Uterus (tissue), 2 donors: ENCODE results near the gene P2RX3.

Experiments
- POLR2A ChIP-seq, 2 donors: fragments of 450-650 bp; IDR thresholded peaks; one replicate each; pipeline ENCODE4 v1.6.1; 2016; ENCODE audit warnings: antibody characterized with exemption in 2 of 2, mild to moderate bottlenecking in 1 of 2, moderate library complexity in 1 of 2
- TF ChIP-seq, protein P1 (sequence below), 4 experiments: fragments of 200-600 bp in 2 of 4; fragments of 450-650 bp in 2 of 4; sonication (generic) in 2 of 4; IDR thresholded peaks; one replicate each; pipeline ENCODE4 v1.5.1; 2016 to 2019; ENCODE audit warnings: antibody characterized with exemption in 4 of 4, mild to moderate bottlenecking in 2 of 4, moderate library complexity in 1 of 4

- TF ChIP-seq, protein P1, sequence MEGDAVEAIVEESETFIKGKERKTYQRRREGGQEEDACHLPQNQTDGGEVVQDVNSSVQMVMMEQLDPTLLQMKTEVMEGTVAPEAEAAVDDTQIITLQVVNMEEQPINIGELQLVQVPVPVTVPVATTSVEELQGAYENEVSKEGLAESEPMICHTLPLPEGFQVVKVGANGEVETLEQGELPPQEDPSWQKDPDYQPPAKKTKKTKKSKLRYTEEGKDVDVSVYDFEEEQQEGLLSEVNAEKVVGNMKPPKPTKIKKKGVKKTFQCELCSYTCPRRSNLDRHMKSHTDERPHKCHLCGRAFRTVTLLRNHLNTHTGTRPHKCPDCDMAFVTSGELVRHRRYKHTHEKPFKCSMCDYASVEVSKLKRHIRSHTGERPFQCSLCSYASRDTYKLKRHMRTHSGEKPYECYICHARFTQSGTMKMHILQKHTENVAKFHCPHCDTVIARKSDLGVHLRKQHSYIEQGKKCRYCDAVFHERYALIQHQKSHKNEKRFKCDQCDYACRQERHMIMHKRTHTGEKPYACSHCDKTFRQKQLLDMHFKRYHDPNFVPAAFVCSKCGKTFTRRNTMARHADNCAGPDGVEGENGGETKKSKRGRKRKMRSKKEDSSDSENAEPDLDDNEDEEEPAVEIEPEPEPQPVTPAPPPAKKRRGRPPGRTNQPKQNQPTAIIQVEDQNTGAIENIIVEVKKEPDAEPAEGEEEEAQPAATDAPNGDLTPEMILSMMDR (IDR thresholded peaks at IDR 0.05), result no peak
- no peak for TF ChIP-seq POLR2A (IDR thresholded peaks at IDR 0.05)
Measured at GRCh38 chr11:57347336-57347735, 9.2 kb downstream of the P2RX3 start.
